Endothelial cell (in vitro differentiated cells): ENCODE measurements around the gene TMEM243. TPM values are rescaled to one million over a fixed set of nuclear protein-coding genes. Genes with fewer than 3 reads are reported as not detected.
A peak's percentile ranks its signal among the peaks of the same experiment; 100 is the strongest.

Experiments
- DNase-seq: peaks from one replicate; pipeline ENCODE4 v3.0.0; 2021; ENCODE audit warnings: low spot score
- H3K27ac Mint-ChIP-seq: one replicate; pipeline ENCODE4 v1.8.0; 2021; ENCODE audit warnings: mixed read lengths, inconsistent platforms; ENCODE audit not compliant: unreplicated experiment
- H3K27me3 Mint-ChIP-seq: one replicate; pipeline ENCODE4 v1.8.0; 2021; ENCODE audit warnings: mild to moderate bottlenecking, moderate library complexity, mixed read lengths, inconsistent platforms; ENCODE audit not compliant: unreplicated experiment
- H3K36me3 Mint-ChIP-seq: one replicate; pipeline ENCODE4 v1.8.0; 2021; ENCODE audit warnings: mild to moderate bottlenecking, low read depth, mixed read lengths, inconsistent platforms; ENCODE audit not compliant: unreplicated experiment
- H3K4me1 Mint-ChIP-seq: one replicate; pipeline ENCODE4 v1.8.0; 2021; ENCODE audit warnings: mild to moderate bottlenecking, mixed read lengths, inconsistent platforms; ENCODE audit not compliant: unreplicated experiment
- H3K4me3 Mint-ChIP-seq: one replicate; pipeline ENCODE4 v1.8.0; 2021; ENCODE audit warnings: mild to moderate bottlenecking, mixed read lengths, inconsistent platforms; ENCODE audit not compliant: unreplicated experiment
- H3K9me3 Mint-ChIP-seq: one replicate; pipeline ENCODE4 v1.8.0; 2021; ENCODE audit warnings: mixed read lengths, inconsistent platforms; ENCODE audit not compliant: unreplicated experiment
- CTCF ChIP-seq: fragments of 200-600 bp; sonication (generic); IDR thresholded peaks from one replicate; pipeline ENCODE4 v1.5.0; 2021; ENCODE audit warnings: antibody characterized with exemption; ENCODE audit not compliant: unreplicated experiment
- total RNA-seq: library from RNA; stranded (reverse); fragmentation: NEBNext Ultra II Directional; extraction: Animal tissue kit (Norgen Biotek cat#: 25700); gene quantifications from one replicate; pipeline ENCODE4 v1.2.1, GENCODE V29; 2021; ENCODE audit not compliant: unreplicated experiment

The TMEM243 gene
- total RNA-seq, 1 donor from 2014 or later = 44.9 TPM

DNA sequence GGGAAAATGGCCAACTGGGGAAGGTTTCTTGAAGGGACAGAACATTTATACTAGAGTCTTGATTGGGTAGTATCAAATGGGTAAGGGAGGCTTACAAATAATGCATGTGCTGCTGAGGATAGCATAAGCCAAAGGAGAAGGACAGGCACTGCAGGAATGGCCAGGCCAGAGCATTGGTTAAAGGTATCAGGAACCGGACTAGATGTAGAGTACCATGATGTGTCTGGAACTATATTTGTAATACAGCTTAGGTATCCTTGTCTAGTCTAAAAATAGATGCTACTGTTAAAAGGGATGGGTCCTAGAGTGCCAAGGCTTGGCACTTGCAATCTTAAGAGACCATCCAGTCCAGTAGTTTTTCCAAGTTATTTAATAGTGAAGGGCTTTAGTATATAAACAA, 20.3 kb downstream of the TMEM243 start:
- no peak for DNase-seq
- H3K4me1 Mint-ChIP-seq = peaks cover 45% of the 10 kb centered on the region
- peak overlapping the region; percentile 94 for H3K27ac Mint-ChIP-seq
- H3K9me3 Mint-ChIP-seq = peaks cover 6% of the 10 kb centered on the region
- H3K27me3 Mint-ChIP-seq = peaks cover 2% of the 10 kb centered on the region
- peak overlapping the region; percentile 20 for H3K4me3 Mint-ChIP-seq
- peaks cover 49% of the 10 kb centered on the region for H3K36me3 Mint-ChIP-seq
- no peak for TF ChIP-seq CTCF

- H3K27me3 Mint-ChIP-seq = peaks cover 3% of the 10 kb centered on the region
- H3K9me3 Mint-ChIP-seq = no peaks in the 10 kb centered on the region
- H3K36me3 Mint-ChIP-seq = peaks cover 23% of the 10 kb centered on the region
- H3K4me1 Mint-ChIP-seq = peaks cover 5% of the 10 kb centered on the region
- no peak for TF ChIP-seq CTCF
- DNase-seq = no peak
- H3K27ac Mint-ChIP-seq = no peak overlapping the region
- H3K4me3 Mint-ChIP-seq = no peak overlapping the region
Measured at GRCh38 chr7:87193912-87194311, 25.6 kb downstream of the TMEM243 start.

DNA sequence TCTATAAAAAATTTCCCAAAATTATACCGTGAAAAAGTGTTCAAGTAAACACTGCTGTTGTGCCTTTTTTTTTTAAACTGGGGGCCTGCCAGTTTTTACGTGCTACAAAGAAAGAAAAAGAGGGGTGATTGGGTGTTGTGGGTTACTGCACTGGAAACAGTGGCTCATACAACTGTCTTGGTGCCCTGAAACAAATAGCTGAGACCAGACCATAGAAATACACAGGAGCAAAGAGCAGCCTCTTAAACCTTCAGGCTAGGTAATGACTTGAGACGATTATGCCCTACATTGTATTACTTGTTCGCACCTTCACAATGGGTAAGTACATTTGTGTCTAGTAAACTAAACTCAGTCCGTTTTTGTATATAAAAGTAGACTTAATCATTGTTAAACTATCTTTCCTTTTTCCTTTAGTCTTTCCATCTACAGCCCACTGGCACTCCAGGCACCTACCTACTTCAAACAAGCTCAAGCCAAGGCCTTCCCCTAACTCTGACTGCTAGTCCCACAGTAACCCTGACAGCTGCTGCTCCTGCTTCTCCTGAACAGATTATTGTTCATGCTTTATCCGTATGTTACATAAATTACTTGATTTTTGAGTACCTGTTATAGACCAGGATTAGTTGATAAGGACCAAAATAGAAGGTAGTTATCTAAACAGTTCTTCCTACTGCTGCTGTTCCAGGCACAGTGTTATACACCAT, 26.6 kb downstream of the TMEM243 start:
- peak overlapping the region; percentile 89 for H3K27ac Mint-ChIP-seq
- peaks cover 24% of the 10 kb centered on the region for H3K36me3 Mint-ChIP-seq
- no peak for TF ChIP-seq CTCF
- H3K27me3 Mint-ChIP-seq = peaks cover 3% of the 10 kb centered on the region
- H3K4me1 Mint-ChIP-seq = no peaks in the 10 kb centered on the region
- no peaks in the 10 kb centered on the region for H3K9me3 Mint-ChIP-seq
- H3K4me3 Mint-ChIP-seq = peak overlapping the region; percentile 27
- DNase-seq = no peak

GRCh38 chr7:87190783-87191182, 28.7 kb downstream of the TMEM243 start:
- no peak for TF ChIP-seq CTCF
- Mint-ChIP-seq H3K27me3 (peaks cover 3% of the 10 kb centered on the region), H3K4me1 (no peaks in the 10 kb centered on the region), H3K36me3 (peaks cover 21% of the 10 kb centered on the region), H3K9me3 (no peaks in the 10 kb centered on the region), H3K27ac (no peak overlapping the region), H3K4me3 (no peak overlapping the region)
- no peak for DNase-seq

DNA sequence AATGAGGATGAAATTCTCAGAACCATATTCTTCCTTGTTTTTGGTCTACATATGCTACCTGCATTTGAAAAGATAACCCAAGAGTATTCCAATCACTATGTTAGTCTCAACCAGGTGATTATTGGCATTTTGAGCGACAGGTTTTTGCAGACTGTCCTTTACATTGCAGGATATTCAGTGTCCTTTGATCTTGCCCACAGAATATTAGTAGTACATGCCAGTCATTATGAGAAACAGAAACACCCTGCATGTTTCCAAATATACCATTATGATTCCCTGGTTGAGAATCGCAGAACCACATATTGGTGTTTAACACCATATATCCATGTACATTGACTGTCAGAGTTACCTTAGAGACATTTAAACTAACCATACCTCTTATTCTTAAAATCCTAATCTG, 30.6 kb downstream of the TMEM243 start:
- peaks cover 35% of the 10 kb centered on the region for H3K36me3 Mint-ChIP-seq
- H3K9me3 Mint-ChIP-seq = no peaks in the 10 kb centered on the region
- TF ChIP-seq CTCF = no peak
- H3K27me3 Mint-ChIP-seq = peaks cover 3% of the 10 kb centered on the region
- DNase-seq = no peak
- H3K4me3 Mint-ChIP-seq = no peak overlapping the region
- H3K27ac Mint-ChIP-seq = no peak overlapping the region
- no peaks in the 10 kb centered on the region for H3K4me1 Mint-ChIP-seq
